Neural crest cell (in vitro differentiated cells): ENCODE data around the gene FBXO36. TPM values are rescaled to one million over a fixed set of nuclear protein-coding genes. Genes with fewer than 3 reads are reported as not detected.
A peak's percentile ranks its signal among the peaks of the same experiment; 100 is the strongest.

Experiments
- DNase-seq: peaks from one replicate; pipeline ENCODE4 v3.0.0; 2021; ENCODE audit warnings: low read depth, mixed read lengths, low spot score
- H3K27ac Mint-ChIP-seq: one replicate; pipeline ENCODE4 v1.8.0; 2021; ENCODE audit warnings: mild to moderate bottlenecking, mixed read lengths; ENCODE audit not compliant: unreplicated experiment
- H3K27me3 Mint-ChIP-seq: 2 replicates; pipeline ENCODE4 v1.8.0; 2021; ENCODE audit warnings: low read depth, mild to moderate bottlenecking, mixed read lengths
- H3K36me3 Mint-ChIP-seq: 2 replicates; pipeline ENCODE4 v1.8.0; 2021; ENCODE audit warnings: low read depth, mild to moderate bottlenecking, mixed read lengths
- H3K4me1 Mint-ChIP-seq: 2 replicates; pipeline ENCODE4 v1.8.0; 2021; ENCODE audit warnings: mixed read lengths
- H3K4me3 Mint-ChIP-seq: one replicate; pipeline ENCODE4 v1.8.0; 2021; ENCODE audit warnings: mild to moderate bottlenecking, mixed read lengths
- H3K9me3 Mint-ChIP-seq: 2 replicates; pipeline ENCODE4 v1.8.0; 2021; ENCODE audit warnings: mixed read lengths
- total RNA-seq: library from RNA; stranded (reverse); gene quantifications from 2 replicates; pipeline ENCODE4 v1.2.1, GENCODE V29; 2021
- TF ChIP-seq, protein P1 (sequence below): fragments of 200-600 bp; sonication (generic); conservative IDR thresholded peaks from 2 replicates; pipeline ENCODE4 v1.5.0; 2021; ENCODE audit warnings: antibody characterized with exemption, mild to moderate bottlenecking

The FBXO36 gene
- total RNA-seq, 1 donor from 2014 or later = 3.5 TPM

DNA sequence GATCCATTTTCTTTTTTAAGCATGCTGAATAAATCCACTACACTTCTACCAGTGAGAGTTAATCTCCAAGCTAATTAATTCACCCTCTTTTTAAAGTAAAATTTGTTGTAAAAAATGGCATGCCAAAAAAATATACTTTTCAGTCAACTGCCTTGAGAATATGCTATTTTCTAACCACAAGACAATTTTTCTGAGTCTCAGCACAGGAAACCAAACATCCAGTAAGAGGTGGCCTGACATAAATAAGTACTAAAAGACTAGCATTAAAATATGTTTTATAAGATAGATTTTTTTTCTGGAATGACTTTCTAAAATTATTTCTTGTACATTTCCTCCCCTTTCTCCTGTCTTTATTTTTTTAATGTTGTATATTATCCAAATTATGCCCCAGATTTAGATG is 2.9 kb downstream of the FBXO36 start:
- no peak for DNase-seq
- no peaks in the 10 kb centered on the region for H3K9me3 Mint-ChIP-seq
- TF ChIP-seq, protein P1, sequence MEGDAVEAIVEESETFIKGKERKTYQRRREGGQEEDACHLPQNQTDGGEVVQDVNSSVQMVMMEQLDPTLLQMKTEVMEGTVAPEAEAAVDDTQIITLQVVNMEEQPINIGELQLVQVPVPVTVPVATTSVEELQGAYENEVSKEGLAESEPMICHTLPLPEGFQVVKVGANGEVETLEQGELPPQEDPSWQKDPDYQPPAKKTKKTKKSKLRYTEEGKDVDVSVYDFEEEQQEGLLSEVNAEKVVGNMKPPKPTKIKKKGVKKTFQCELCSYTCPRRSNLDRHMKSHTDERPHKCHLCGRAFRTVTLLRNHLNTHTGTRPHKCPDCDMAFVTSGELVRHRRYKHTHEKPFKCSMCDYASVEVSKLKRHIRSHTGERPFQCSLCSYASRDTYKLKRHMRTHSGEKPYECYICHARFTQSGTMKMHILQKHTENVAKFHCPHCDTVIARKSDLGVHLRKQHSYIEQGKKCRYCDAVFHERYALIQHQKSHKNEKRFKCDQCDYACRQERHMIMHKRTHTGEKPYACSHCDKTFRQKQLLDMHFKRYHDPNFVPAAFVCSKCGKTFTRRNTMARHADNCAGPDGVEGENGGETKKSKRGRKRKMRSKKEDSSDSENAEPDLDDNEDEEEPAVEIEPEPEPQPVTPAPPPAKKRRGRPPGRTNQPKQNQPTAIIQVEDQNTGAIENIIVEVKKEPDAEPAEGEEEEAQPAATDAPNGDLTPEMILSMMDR = no peak
- peaks cover 3% of the 10 kb centered on the region for H3K36me3 Mint-ChIP-seq
- H3K4me3 Mint-ChIP-seq = peak overlapping the region; percentile 74
- H3K27ac Mint-ChIP-seq = no peak overlapping the region
- peaks cover 18% of the 10 kb centered on the region for H3K4me1 Mint-ChIP-seq
- H3K27me3 Mint-ChIP-seq = peaks cover 4% of the 10 kb centered on the region

DNA sequence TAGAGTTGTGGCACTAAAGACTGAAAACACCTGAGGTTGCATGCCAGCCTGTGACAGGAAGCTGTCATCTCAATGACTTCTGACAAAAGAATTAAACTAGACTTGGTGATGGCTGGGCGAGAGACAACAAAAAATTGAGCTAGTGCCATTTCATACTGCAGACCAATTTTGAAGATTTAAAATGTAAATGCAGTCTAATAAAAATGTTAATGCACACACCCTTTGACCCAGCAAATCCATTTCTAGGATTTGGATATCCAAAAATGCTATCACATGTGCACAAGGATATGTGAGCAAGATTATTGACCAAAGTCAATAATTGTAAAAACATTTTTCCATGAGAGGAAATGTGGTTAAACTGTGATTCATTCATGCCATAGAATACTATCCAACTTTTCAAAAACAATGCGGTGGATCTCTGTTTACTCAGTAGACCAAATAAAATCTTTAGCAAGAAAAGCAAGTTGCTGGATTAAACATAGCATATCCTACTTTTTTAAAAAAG is 5.6 kb downstream of the FBXO36 start:
- H3K36me3 Mint-ChIP-seq = no peaks in the 10 kb centered on the region
- peaks cover 9% of the 10 kb centered on the region for H3K4me1 Mint-ChIP-seq
- H3K27ac Mint-ChIP-seq = no peak overlapping the region
- DNase-seq = no peak
- H3K4me3 Mint-ChIP-seq = no peak overlapping the region
- no peaks in the 10 kb centered on the region for H3K9me3 Mint-ChIP-seq
- TF ChIP-seq, protein P1 = no peak
- H3K27me3 Mint-ChIP-seq = no peaks in the 10 kb centered on the region

DNA sequence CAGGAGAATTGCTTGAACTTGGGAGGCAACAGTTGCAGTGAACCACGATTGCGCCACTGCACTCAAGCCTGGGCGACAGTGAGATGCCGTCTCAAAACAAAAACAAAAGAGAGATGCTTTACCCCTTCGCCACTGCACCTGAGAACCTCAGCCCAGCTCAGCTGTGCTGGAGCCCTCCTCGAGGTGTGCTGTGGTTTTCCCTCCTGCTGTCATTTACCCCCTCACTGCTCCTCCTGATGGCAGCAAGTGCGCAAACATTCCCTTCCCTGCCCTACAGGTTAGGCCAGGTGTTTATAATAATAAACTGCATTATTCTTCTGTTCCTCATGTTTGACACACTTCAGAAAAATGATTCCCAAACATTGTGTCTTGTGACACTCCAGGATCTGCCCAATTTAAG is 8.4 kb downstream of the FBXO36 start:
- TF ChIP-seq, protein P1 = no peak
- Mint-ChIP-seq H3K27me3 (no peaks in the 10 kb centered on the region), H3K9me3 (no peaks in the 10 kb centered on the region), H3K36me3 (peaks cover 2% of the 10 kb centered on the region), H3K4me3 (no peak overlapping the region), H3K27ac (no peak overlapping the region), H3K4me1 (no peaks in the 10 kb centered on the region)
- DNase-seq = no peak

DNA sequence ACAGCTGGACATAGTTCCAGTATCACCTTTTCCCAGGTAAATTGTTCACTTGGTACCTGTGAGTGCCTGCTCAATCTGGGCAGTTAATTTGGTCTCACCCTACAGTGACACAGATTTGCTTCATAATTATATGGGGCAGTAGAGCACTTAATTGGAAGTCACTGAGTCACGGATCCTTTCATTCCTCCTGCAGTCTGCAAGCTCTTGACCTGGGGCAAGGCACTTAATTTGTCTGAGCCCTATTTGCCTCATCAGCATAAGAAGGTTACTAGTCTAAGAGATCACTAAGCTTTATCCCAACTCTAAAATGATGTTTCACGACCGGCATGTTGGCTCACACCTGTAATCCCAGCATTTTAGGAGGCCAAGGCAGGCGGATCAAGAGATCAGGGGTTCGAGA is 8.9 kb downstream of the FBXO36 start:
- Mint-ChIP-seq H3K36me3 (peaks cover 5% of the 10 kb centered on the region), H3K9me3 (peaks cover 2% of the 10 kb centered on the region), H3K4me3 (no peak overlapping the region), H3K4me1 (no peaks in the 10 kb centered on the region), H3K27ac (no peak overlapping the region), H3K27me3 (no peaks in the 10 kb centered on the region)
- DNase-seq = no peak
- TF ChIP-seq, protein P1 = no peak

DNA sequence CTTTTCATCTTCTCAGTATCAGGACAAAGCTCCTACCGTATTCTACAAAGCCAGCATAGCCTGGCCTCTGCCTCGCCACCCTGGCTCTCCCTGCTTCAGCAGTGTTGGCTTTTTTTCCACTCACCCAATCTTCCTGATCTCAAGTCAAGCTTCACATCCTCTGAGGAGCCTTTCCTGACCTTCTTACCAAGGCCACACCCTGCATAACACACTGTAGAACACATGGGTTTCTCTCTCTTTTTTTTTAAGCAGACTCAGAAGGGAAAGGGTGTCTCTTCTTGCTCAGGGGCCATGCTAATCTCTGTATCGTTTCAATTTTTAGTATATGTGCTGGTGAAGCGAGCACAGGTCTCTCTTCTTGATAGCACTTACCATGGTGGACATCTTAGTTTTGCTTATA is 15.2 kb downstream of the FBXO36 start:
- no peak overlapping the region for H3K4me3 Mint-ChIP-seq
- no peaks in the 10 kb centered on the region for H3K27me3 Mint-ChIP-seq
- no peaks in the 10 kb centered on the region for H3K4me1 Mint-ChIP-seq
- peaks cover 9% of the 10 kb centered on the region for H3K36me3 Mint-ChIP-seq
- peaks cover 2% of the 10 kb centered on the region for H3K9me3 Mint-ChIP-seq
- TF ChIP-seq, protein P1 = no peak
- no peak for DNase-seq
- H3K27ac Mint-ChIP-seq = no peak overlapping the region

DNA sequence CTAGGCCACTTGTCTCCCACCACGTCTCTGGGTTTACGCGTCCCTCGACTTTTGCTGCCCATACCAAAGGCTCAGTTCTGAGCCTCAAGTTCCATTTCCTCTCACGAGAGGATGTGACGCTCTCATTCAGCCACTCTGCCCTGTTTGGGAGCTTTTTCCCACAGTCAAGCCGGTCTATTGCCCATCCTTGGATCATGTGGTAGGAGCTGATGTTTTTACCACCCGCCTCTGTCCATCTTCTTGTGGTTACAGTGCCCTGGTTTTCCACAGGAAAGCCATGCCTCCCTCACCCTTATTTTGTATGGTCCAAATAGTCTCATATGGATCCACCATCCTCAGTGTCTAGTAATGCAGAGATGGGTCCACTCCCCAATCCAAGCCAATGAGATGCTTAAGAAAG is 20.4 kb downstream of the FBXO36 start:
- Mint-ChIP-seq H3K4me3 (no peak overlapping the region), H3K27me3 (no peaks in the 10 kb centered on the region), H3K27ac (no peak overlapping the region), H3K36me3 (peaks cover 10% of the 10 kb centered on the region), H3K4me1 (peaks cover 5% of the 10 kb centered on the region), H3K9me3 (no peaks in the 10 kb centered on the region)
- no peak for DNase-seq
- TF ChIP-seq, protein P1 = no peak
